ENCODE data around the gene NOTCH2. TPM values are rescaled to one million over a fixed set of nuclear protein-coding genes. Genes with fewer than 3 reads are reported as not detected.
"Not testable (repeated sequence)": the region's sequence is repeated elsewhere in the genome, so short reads cannot be mapped to it uniquely, and the experiment has no call there.

The NOTCH2 gene
- 100 TPM for total RNA-seq

GRCh38 chr1:120069067-120069919 is at the start of gene NOTCH2:
NOTCH2 (minus strand) TSS chr1:120069662; CDS start chr1:120069406, 256 bp downstream.
- peak; percentile 79 for DNase-seq (ENCODE audit: low spot score)

GRCh38 chr1:120117371-120118177 is 48.1 kb upstream of the NOTCH2 start:
- DNase-seq (ENCODE audit: low spot score) = not testable (repeated sequence)

GRCh38 chr1:120116094-120116493 is 46.6 kb upstream of the NOTCH2 start:
- not testable (repeated sequence) for DNase-seq (ENCODE audit: low spot score)

- not testable (repeated sequence) for DNase-seq (ENCODE audit: low spot score)
Observed at GRCh38 chr1:120113134-120113533, 43.7 kb upstream of the NOTCH2 start.

- DNase-seq (ENCODE audit: low spot score) = not testable (repeated sequence)
Observed at GRCh38 chr1:120112212-120112611, 42.8 kb upstream of the NOTCH2 start.

GRCh38 chr1:120111771-120112170 is 42.3 kb upstream of the NOTCH2 start:
- not testable (repeated sequence) for DNase-seq (ENCODE audit: low spot score)

- DNase-seq (ENCODE audit: low spot score) = not testable (repeated sequence)
Observed at GRCh38 chr1:120111008-120111407, 41.5 kb upstream of the NOTCH2 start.

- not testable (repeated sequence) for DNase-seq (ENCODE audit: low spot score)
Observed at GRCh38 chr1:120109656-120110055, 40.2 kb upstream of the NOTCH2 start.

GRCh38 chr1:120109180-120109579 is 39.7 kb upstream of the NOTCH2 start:
- not testable (repeated sequence) for DNase-seq (ENCODE audit: low spot score)

GRCh38 chr1:120105288-120105687 is 35.8 kb upstream of the NOTCH2 start:
- DNase-seq (ENCODE audit: low spot score) = not testable (repeated sequence)

GRCh38 chr1:120103768-120104167 is 34.3 kb upstream of the NOTCH2 start:
- DNase-seq (ENCODE audit: low spot score) = not testable (repeated sequence)

GRCh38 chr1:120101593-120101992 is 32.1 kb upstream of the NOTCH2 start:
- DNase-seq (ENCODE audit: low spot score) = not testable (repeated sequence)

GRCh38 chr1:120100590-120100989 is 31.1 kb upstream of the NOTCH2 start:
- not testable (repeated sequence) for DNase-seq (ENCODE audit: low spot score)

GRCh38 chr1:120098986-120099759 is 29.7 kb upstream of the NOTCH2 start:
- DNase-seq (ENCODE audit: low spot score) = not testable (repeated sequence)

- not testable (repeated sequence) for DNase-seq (ENCODE audit: low spot score)
Observed at GRCh38 chr1:120096981-120097545, 27.6 kb upstream of the NOTCH2 start.

- DNase-seq (ENCODE audit: low spot score) = not testable (repeated sequence)
Observed at GRCh38 chr1:120093548-120094181, 24.2 kb upstream of the NOTCH2 start.

GRCh38 chr1:120092232-120093218 is 23.1 kb upstream of the NOTCH2 start:
- not testable (repeated sequence) for DNase-seq (ENCODE audit: low spot score)

- not testable (repeated sequence) for DNase-seq (ENCODE audit: low spot score)
Observed at GRCh38 chr1:120090830-120091229, 21.4 kb upstream of the NOTCH2 start.

- DNase-seq (ENCODE audit: low spot score) = not testable (repeated sequence)
Observed at GRCh38 chr1:120087959-120088358, 18.5 kb upstream of the NOTCH2 start.

- DNase-seq (ENCODE audit: low spot score) = not testable (repeated sequence)
Observed at GRCh38 chr1:120069920-120070214, 405 bp upstream of the NOTCH2 start.

Measured in ureter (tissue), 1 donor.